Measurements from ENCODE around the gene TIMM21. TPM values are rescaled to one million over a fixed set of nuclear protein-coding genes. Genes with fewer than 3 reads are reported as not detected.

Gene TIMM21, protein sequence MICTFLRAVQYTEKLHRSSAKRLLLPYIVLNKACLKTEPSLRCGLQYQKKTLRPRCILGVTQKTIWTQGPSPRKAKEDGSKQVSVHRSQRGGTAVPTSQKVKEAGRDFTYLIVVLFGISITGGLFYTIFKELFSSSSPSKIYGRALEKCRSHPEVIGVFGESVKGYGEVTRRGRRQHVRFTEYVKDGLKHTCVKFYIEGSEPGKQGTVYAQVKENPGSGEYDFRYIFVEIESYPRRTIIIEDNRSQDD
- total RNA-seq (2016; rRNA removed; fragmentation: Illumina TruSeq; extraction: Trizol) = 55.6 and 62.3 TPM in 2 replicates
- total RNA-seq (2016; cell fraction: cytosol; rRNA removed; fragmentation: Illumina TruSeq; extraction: Trizol; ENCODE audit: low read depth) = 35.3 and 46.1 TPM in 2 replicates
- total RNA-seq (2016; cell fraction: insoluble cytoplasmic fraction; rRNA removed; fragmentation: Illumina TruSeq; extraction: Trizol) = 61.9 and 63.6 TPM in 2 replicates
- total RNA-seq (2016; cell fraction: membrane; rRNA removed; fragmentation: Illumina TruSeq; extraction: Trizol) = 71.2 and 72.9 TPM in 2 replicates
- total RNA-seq (2016; cell fraction: nucleus; rRNA removed; fragmentation: Illumina TruSeq; extraction: Trizol) = 50.3 and 53.1 TPM in 2 replicates
- polyA plus RNA-seq (2011; rRNA removed) = 21.5 and 29.6 TPM in 2 replicates
- 20.1 and 24.5 TPM in 2 replicates for polyA plus RNA-seq (2011; cell fraction: cytosol; rRNA removed)
- 28.1 and 29.2 TPM in 2 replicates for polyA plus RNA-seq (2011; cell fraction: nucleus; rRNA removed)
- 18.6 and 31.7 TPM in 2 replicates for polyA plus RNA-seq (2012)
- polyA plus RNA-seq (2016; cell fraction: cytosol; fragmentation: Illumina TruSeq; extraction: Trizol; ENCODE audit: low read depth) = 62.2 and 78.6 TPM in 2 replicates
- 76.6 and 85.1 TPM in 2 replicates for polyA plus RNA-seq (2016; cell fraction: insoluble cytoplasmic fraction; fragmentation: Illumina TruSeq; extraction: Trizol; ENCODE audit: low read depth)
- polyA plus RNA-seq (2016; cell fraction: membrane; fragmentation: Illumina TruSeq; extraction: Trizol; ENCODE audit: low read depth) = 76.0 and 95.4 TPM in 2 replicates
- 116 and 118 TPM in 2 replicates for polyA plus RNA-seq (2016; cell fraction: nucleus; fragmentation: Illumina TruSeq; extraction: Trizol; ENCODE audit: insufficient read depth, low read depth)
- polyA minus RNA-seq (2011; rRNA and poly(A)+ RNA removed; ENCODE audit: low replicate concordance) = 14.0 and 39.3 TPM in 2 replicates
- polyA minus RNA-seq (2011; cell fraction: cytosol; rRNA and poly(A)+ RNA removed) = 9.4 and 19.0 TPM in 2 replicates
- 27.0 and 31.7 TPM in 2 replicates for polyA minus RNA-seq (2011; cell fraction: nucleus; rRNA and poly(A)+ RNA removed)
- Bru-seq, nascent RNA = percentile 76 among the genes with signal in this experiment
- percentile 81 among the genes with signal in this experiment for BruChase-seq, experiment 1, labeled RNA remaining after a 6-hour chase
- BruChase-seq, experiment 2, labeled RNA remaining after a 2-hour chase = percentile 83 among the genes with signal in this experiment
- long read RNA-seq, experiment 1, transcript TIMM21-201 (6 exons, 3,095 nt) = major isoform, 30 of 40 reads
- long read RNA-seq, experiment 1, partial matches to known transcripts = 5 of 40 reads
- long read RNA-seq, experiment 1, other reads (novel, unspliced or antisense) = 5 of 40 reads
- long read RNA-seq, experiment 2, transcript TIMM21-201 (6 exons, 3,095 nt) = major isoform, 11 of 21 reads
- long read RNA-seq, experiment 2, partial matches to known transcripts = 8 of 21 reads
- long read RNA-seq, experiment 2, other reads (novel, unspliced or antisense) = 1 of 21 reads

- ATAC-seq = peak; percentile 97
- in situ Hi-C loops (cut with HindIII; ENCODE audit: extremely low pct_ligation_motif_present, low pct_unique_long_range_greater_than_20kb) (no loop called here), intact Hi-C loops (cut with micrococcal nuclease; ENCODE audit: unreplicated experiment) (loop anchor here (5.0 kb wide), 1 partner anchor 349 kb away; the partner anchor contains the start of gene CNDP2)
- H3K27ac ChIP-seq (ENCODE audit: extremely low read length, insufficient read depth, low read length) = peak within 1 kb of the TSS; percentile 81
- peak within 1 kb of the TSS; percentile 96 for H3K4me2 ChIP-seq (ENCODE audit: low read depth, low read length)
- peak within 1 kb of the TSS; percentile 89 for H2AFZ ChIP-seq (ENCODE audit: low read length)
- H3K36me3 ChIP-seq (replicated peaks in 1 of 2; ENCODE audit: control insufficient read depth in 1 of 2, insufficient read depth in 2 of 2, low read length in 2 of 2) = peaks cover 9 to 16% of the 10 kb centered on the region in 2 experiments; a peak in 4 of 5 replicates
- ChIA-PET CTCF (ENCODE audit: low intra/inter-chr PET ratio, low total read pairs) (no interaction called here), POLR2A (no interaction called here)
- H3K9ac ChIP-seq (ENCODE audit: insufficient read depth, low read depth, low read length) = peak within 1 kb of the TSS; percentile 89
- DNase-seq (ENCODE audit: low spot score) = peak; percentile 95
- H3K27me3 ChIP-seq (ENCODE audit: control insufficient read depth in 1 of 2, insufficient read depth in 2 of 2, low read length in 2 of 2) = peaks cover 0 to 5% of the 10 kb centered on the region in 2 experiments; a peak in 2 of 5 replicates
- H4K20me1 ChIP-seq (ENCODE audit: insufficient read depth, low read length) = no peaks in the 10 kb centered on the region
- under 1% methylated on average over 14 of the region's 58 CpGs for WGBS (ENCODE audit: low lambda C conversion rate)
- no peaks in the 10 kb centered on the region for H3K9me3 ChIP-seq (ENCODE audit: low read length)
- peaks cover 31% of the 10 kb centered on the region for H3K4me1 ChIP-seq (ENCODE audit: insufficient read depth, low read length)
- no TSS peak for BruUV-seq (replicated peaks)
- peaks cover 44% of the 10 kb centered on the region for H3K79me2 ChIP-seq (ENCODE audit: insufficient read depth, low read length)
- peak; percentile 98 for FAIRE-seq
- H3K4me3 ChIP-seq (replicated peaks in 1 of 3; ENCODE audit: insufficient read depth in 1 of 3, low read depth in 2 of 3, low read length in 3 of 3) = peak within 1 kb of the TSS; percentile 80 to 96 (median 80)
- peak; percentile 46; the same call in 1 of the 2 replicates for TF ChIP-seq KDM2A (CRISPR knock-in tag; IDR thresholded peaks at IDR 0.05; ENCODE audit: borderline replicate concordance, low read depth)
- TF ChIP-seq NAIF1 (CRISPR knock-in tag; IDR thresholded peaks at IDR 0.05; ENCODE audit: borderline replicate concordance) = peak; percentile 91
- TF ChIP-seq CENPT (CRISPR knock-in tag; IDR thresholded peaks at IDR 0.05; ENCODE audit: low read depth) = no peak
- no peak for TF ChIP-seq JUN (CRISPR knock-in tag; IDR thresholded peaks at IDR 0.05)
- peak; percentile 93; the same call in 1 of the 2 replicates for TF ChIP-seq ZNF44 (CRISPR knock-in tag; IDR thresholded peaks at IDR 0.05)
- peak; percentile 81; the same call in 1 of the 2 replicates for TF ChIP-seq ZNF772 (CRISPR knock-in tag; IDR thresholded peaks at IDR 0.05)
- peak; percentile 72; the same call in 1 of the 2 replicates for TF ChIP-seq ZNF441 (CRISPR knock-in tag; IDR thresholded peaks at IDR 0.05; ENCODE audit: borderline replicate concordance)
- TF ChIP-seq MXI1 (IDR thresholded peaks at IDR 0.05; ENCODE audit: borderline replicate concordance, low read depth, low read length) = peak; percentile 96
- TF ChIP-seq IRX3 (CRISPR knock-in tag; IDR thresholded peaks at IDR 0.05; ENCODE audit: borderline replicate concordance, low read depth) = 0 out of 2 replicates have a peak, but pooled peaks have one; percentile 60
- peak; percentile 62; the same call in 1 of the 2 replicates for TF ChIP-seq SMYD3 (CRISPR knock-in tag; IDR thresholded peaks at IDR 0.05)
- TF ChIP-seq, protein P1, sequence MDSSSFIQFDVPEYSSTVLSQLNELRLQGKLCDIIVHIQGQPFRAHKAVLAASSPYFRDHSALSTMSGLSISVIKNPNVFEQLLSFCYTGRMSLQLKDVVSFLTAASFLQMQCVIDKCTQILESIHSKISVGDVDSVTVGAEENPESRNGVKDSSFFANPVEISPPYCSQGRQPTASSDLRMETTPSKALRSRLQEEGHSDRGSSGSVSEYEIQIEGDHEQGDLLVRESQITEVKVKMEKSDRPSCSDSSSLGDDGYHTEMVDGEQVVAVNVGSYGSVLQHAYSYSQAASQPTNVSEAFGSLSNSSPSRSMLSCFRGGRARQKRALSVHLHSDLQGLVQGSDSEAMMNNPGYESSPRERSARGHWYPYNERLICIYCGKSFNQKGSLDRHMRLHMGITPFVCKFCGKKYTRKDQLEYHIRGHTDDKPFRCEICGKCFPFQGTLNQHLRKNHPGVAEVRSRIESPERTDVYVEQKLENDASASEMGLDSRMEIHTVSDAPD (CRISPR knock-in tag; IDR thresholded peaks at IDR 0.05) = 0 out of 2 replicates have a peak, but pooled peaks have one; percentile 24
- peak; percentile 60 for TF ChIP-seq FOXO1 (CRISPR knock-in tag; IDR thresholded peaks at IDR 0.05)
- TF ChIP-seq SALL1 (CRISPR knock-in tag; IDR thresholded peaks at IDR 0.05) = peak; percentile 77
- TF ChIP-seq NFKBIZ (CRISPR knock-in tag; IDR thresholded peaks at IDR 0.05) = no peak; the same call in 1 of the 2 replicates
- TF ChIP-seq GZF1 (CRISPR knock-in tag; IDR thresholded peaks at IDR 0.05) = peak; percentile 64
- TF ChIP-seq HOXD1 (CRISPR knock-in tag; IDR thresholded peaks at IDR 0.05) = no peak; the same call in 1 of the 2 replicates
- TF ChIP-seq POLR2AphosphoS5 (IDR thresholded peaks at IDR 0.05; ENCODE audit: low read depth, low read length) = peak; percentile 85
These were observed at the start of gene TIMM21, which contains the start of gene FBXO15 for GRCh38 chr18:74147779-74148542. TSS of gene TIMM21 (plus strand) at chr18:74148523. CDS start at chr18:74148809, 286 bp downstream. TSS of gene FBXO15 (minus strand) at chr18:74147834. CDS start at chr18:74147785, 49 bp downstream.

Data from HepG2 (cell line).